ENCODE measurements around the gene MGAT5.

MGAT5 gene

GRCh38 chr2:134449751-134450513, 196.1 kb downstream of the MGAT5 start:
- no peak for DNase-seq (ENCODE audit: low read depth)

GRCh38 chr2:134451347-134451630, 197.4 kb downstream of the MGAT5 start:
- DNase-seq (ENCODE audit: low read depth), result no peak

GRCh38 chr2:134452042-134452733, 198.3 kb downstream of the MGAT5 start:
- DNase-seq (ENCODE audit: low read depth), result no peak

- no peak for DNase-seq (ENCODE audit: low read depth)
These were observed 199.6 kb downstream of the MGAT5 start for GRCh38 chr2:134453476-134453875.

GRCh38 chr2:134453973-134454372, 200.1 kb downstream of the MGAT5 start:
- DNase-seq (ENCODE audit: low read depth), result no peak

GRCh38 chr2:134454426-134454825, 200.6 kb downstream of the MGAT5 start:
- no peak for DNase-seq (ENCODE audit: low read depth)

- DNase-seq (ENCODE audit: low read depth), result no peak
These were observed 201.1 kb downstream of the MGAT5 start for GRCh38 chr2:134454931-134455330.

GRCh38 chr2:134455426-134455825, 201.6 kb downstream of the MGAT5 start:
- no peak for DNase-seq (ENCODE audit: low read depth)

- no peak for DNase-seq (ENCODE audit: low read depth)
These were observed 203.5 kb downstream of the MGAT5 start for GRCh38 chr2:134457353-134457752.

GRCh38 chr2:134457765-134458472, 204.0 kb downstream of the MGAT5 start:
- DNase-seq (ENCODE audit: low read depth), result no peak

GRCh38 chr2:134458473-134458853, 204.6 kb downstream of the MGAT5 start:
- no peak for DNase-seq (ENCODE audit: low read depth)

GRCh38 chr2:134458950-134459349, 205.1 kb downstream of the MGAT5 start:
- no peak for DNase-seq (ENCODE audit: low read depth)

GRCh38 chr2:134459706-134460406, 206.0 kb downstream of the MGAT5 start:
- no peak for DNase-seq (ENCODE audit: low read depth)

GRCh38 chr2:134460583-134460998, 206.7 kb downstream of the MGAT5 start:
- DNase-seq (ENCODE audit: low read depth), result peak; percentile 13

- DNase-seq (ENCODE audit: low read depth), result peak; percentile 6
These were observed 207.6 kb downstream of the MGAT5 start for GRCh38 chr2:134461511-134461910.

- no peak for DNase-seq (ENCODE audit: low read depth)
These were observed 208.4 kb downstream of the MGAT5 start for GRCh38 chr2:134462275-134462674.

GRCh38 chr2:134462791-134463698, 209.2 kb downstream of the MGAT5 start:
- DNase-seq (ENCODE audit: low read depth), result no peak

GRCh38 chr2:134463699-134464022, 209.8 kb downstream of the MGAT5 start:
- DNase-seq (ENCODE audit: low read depth), result no peak

- DNase-seq (ENCODE audit: low read depth), result no peak
These were observed 211.6 kb downstream of the MGAT5 start for GRCh38 chr2:134465228-134466105.

GRCh38 chr2:134466141-134466540, 212.3 kb downstream of the MGAT5 start:
- DNase-seq (ENCODE audit: low read depth), result no peak

- no peak for DNase-seq (ENCODE audit: low read depth)
These were observed 214.3 kb downstream of the MGAT5 start for GRCh38 chr2:134468164-134468563.
